ENCODE results near the gene IL36B.

- TF ChIP-seq EZH2 (IDR thresholded peaks at IDR 0.05; ENCODE audit: borderline replicate concordance, low read length), result no peak
- no peak for TF ChIP-seq CTCF (conservative IDR thresholded peaks at IDR 0.05 in 1 of 2, IDR thresholded peaks at IDR 0.05 in 1 of 2; ENCODE audit: extremely low read depth in 1 of 2, insufficient read depth in 1 of 2, low read depth in 1 of 2, low read length in 2 of 2)
Observed at GRCh38 chr2:113002677-113003076, 50.0 kb downstream of the IL36B start.
